Osteoblast (primary cell): ENCODE measurements around the gene GGT1. TPM values are rescaled to one million over a fixed set of nuclear protein-coding genes. Genes with fewer than 3 reads are reported as not detected.
"Not testable (repeated sequence)": the region's sequence is repeated elsewhere in the genome, so short reads cannot be mapped to it uniquely, and the experiment has no call there.

Experiments used
- DNase-seq: peaks from one replicate; pipeline ENCODE4 v3.0.0; 2011; ENCODE audit warnings: low spot score, mixed read lengths; ENCODE audit not compliant: insufficient read length; ENCODE audit errors: missing footprints
- H2AFZ ChIP-seq: 2 replicates; pipeline ENCODE4 v1.6.0; 2011; ENCODE audit warnings: mild to moderate bottlenecking, low read length
- H3K27ac ChIP-seq: 2 replicates; pipeline ENCODE4 v1.5.1; 2011; ENCODE audit warnings: mild to moderate bottlenecking, low read depth, low read length, moderate library complexity
- H3K27me3 ChIP-seq: 2 replicates; pipeline ENCODE4 v1.6.0; 2012; ENCODE audit warnings: mild to moderate bottlenecking, control low read depth, inconsistent platforms, low read length, moderate library complexity; ENCODE audit not compliant: insufficient read depth
- H3K36me3 ChIP-seq: 2 replicates; pipeline ENCODE4 v1.5.1; 2011; ENCODE audit warnings: mild to moderate bottlenecking, low read length, control low read depth, moderate library complexity; ENCODE audit not compliant: insufficient read depth
- H3K4me1 ChIP-seq: 2 replicates; pipeline ENCODE4 v1.5.1; 2011; ENCODE audit warnings: mild to moderate bottlenecking, low read length, control low read depth, moderate library complexity; ENCODE audit not compliant: insufficient read depth
- H3K4me2 ChIP-seq: 2 replicates; pipeline ENCODE4 v1.6.0; 2011; ENCODE audit warnings: mild to moderate bottlenecking, low read length; ENCODE audit not compliant: insufficient read depth
- H3K4me3 ChIP-seq: fragments of 200-600 bp; sonication (generic); 3 replicates; pipeline ENCODE4 v1.5.1; 2012; ENCODE audit warnings: mild to moderate bottlenecking, low read length, inconsistent platforms; ENCODE audit not compliant: insufficient read depth
- H3K79me2 ChIP-seq: 2 replicates; pipeline ENCODE4 v1.6.0; 2012; ENCODE audit warnings: mild to moderate bottlenecking, low read length, control low read depth, inconsistent platforms; ENCODE audit not compliant: insufficient read depth
- H3K9me3 ChIP-seq: 2 replicates; pipeline ENCODE4 v1.5.1; 2011; ENCODE audit warnings: low read depth, low read length, control low read depth
- H4K20me1 ChIP-seq: 2 replicates; pipeline ENCODE4 v1.6.0; 2012; ENCODE audit warnings: mild to moderate bottlenecking, low read length, control low read depth; ENCODE audit not compliant: insufficient read depth
- CTCF ChIP-seq: IDR thresholded peaks from 2 replicates; pipeline ENCODE4 v1.5.1; 2011; ENCODE audit warnings: mild to moderate bottlenecking, low read depth, low read length, moderate library complexity; ENCODE audit errors: extremely low read depth
- total RNA-seq: library from RNA; depleted of rRNA; stranded (reverse); fragments of >200 nt; gene quantifications from 2 replicates; pipeline ENCODE4 v1.2.3, GENCODE V29; 2012

The GGT1 gene
- total RNA-seq, 1 donor: 0.36 TPM

- DNase-seq: peak; percentile 37
- Histone ChIP-seq H3K4me3 (no peak overlapping the region), H3K36me3 (no peaks in the 10 kb centered on the region), H2AFZ (no peak overlapping the region), H3K9me3 (no peaks in the 10 kb centered on the region), H3K4me1 (peaks cover 7% of the 10 kb centered on the region), H3K27me3 (no peaks in the 10 kb centered on the region), H4K20me1 (no peaks in the 10 kb centered on the region), H3K27ac (no peak overlapping the region), H3K4me2 (no peak overlapping the region), H3K79me2 (no peaks in the 10 kb centered on the region)
- TF ChIP-seq CTCF: no peak
These were observed 7.8 kb upstream of the GGT1 start for GRCh38 chr22:24595228-24595627.

- Histone ChIP-seq H3K4me1 (peaks cover 7% of the 10 kb centered on the region), H3K4me2 (no peak overlapping the region), H3K27me3 (no peaks in the 10 kb centered on the region), H2AFZ (no peak overlapping the region), H3K36me3 (no peaks in the 10 kb centered on the region), H3K27ac (no peak overlapping the region), H3K79me2 (no peaks in the 10 kb centered on the region), H4K20me1 (no peaks in the 10 kb centered on the region), H3K9me3 (no peaks in the 10 kb centered on the region), H3K4me3 (no peak overlapping the region)
- DNase-seq: no peak
- no peak for TF ChIP-seq CTCF
These were observed 7.1 kb upstream of the GGT1 start for GRCh38 chr22:24595863-24596262.

- not testable (repeated sequence) for H2AFZ ChIP-seq, H3K79me2 ChIP-seq, H3K4me2 ChIP-seq, H3K36me3 ChIP-seq, DNase-seq, H3K27ac ChIP-seq, H3K9me3 ChIP-seq, H3K27me3 ChIP-seq, H3K4me3 ChIP-seq, H4K20me1 ChIP-seq, H3K4me1 ChIP-seq
These were observed 5.9 kb upstream of the GGT1 start for GRCh38 chr22:24597076-24597475.

- Histone ChIP-seq H3K79me2 (no peaks in the 10 kb centered on the region), H3K36me3 (no peaks in the 10 kb centered on the region), H3K4me2 (no peak overlapping the region), H3K9me3 (no peaks in the 10 kb centered on the region), H3K27me3 (no peaks in the 10 kb centered on the region), H4K20me1 (no peaks in the 10 kb centered on the region), H2AFZ (no peak overlapping the region), H3K4me3 (no peak overlapping the region), H3K4me1 (no peaks in the 10 kb centered on the region), H3K27ac (no peak overlapping the region)
- no peak for DNase-seq
- no peak for TF ChIP-seq CTCF
These were observed 3.5 kb upstream of the GGT1 start for GRCh38 chr22:24599514-24599913.

- not testable (repeated sequence) for H3K36me3 ChIP-seq, H3K9me3 ChIP-seq, H3K27me3 ChIP-seq, H3K79me2 ChIP-seq, H3K27ac ChIP-seq, H4K20me1 ChIP-seq, H3K4me1 ChIP-seq, H3K4me2 ChIP-seq, H2AFZ ChIP-seq, H3K4me3 ChIP-seq
- peak; percentile 42 for DNase-seq
These were observed 2.9 kb upstream of the GGT1 start for GRCh38 chr22:24599958-24600715.
